GM21526 (cell line): Measurements from ENCODE around the gene FSTL4.

Experiments
- ATAC-seq: cut with Tn5 transposase; IDR thresholded peaks from one replicate; pipeline ENCODE4 v1.9.1; 2021; ENCODE audit warnings: moderate library complexity; ENCODE audit not compliant: unreplicated experiment, low FRiP score

FSTL4 gene

DNA sequence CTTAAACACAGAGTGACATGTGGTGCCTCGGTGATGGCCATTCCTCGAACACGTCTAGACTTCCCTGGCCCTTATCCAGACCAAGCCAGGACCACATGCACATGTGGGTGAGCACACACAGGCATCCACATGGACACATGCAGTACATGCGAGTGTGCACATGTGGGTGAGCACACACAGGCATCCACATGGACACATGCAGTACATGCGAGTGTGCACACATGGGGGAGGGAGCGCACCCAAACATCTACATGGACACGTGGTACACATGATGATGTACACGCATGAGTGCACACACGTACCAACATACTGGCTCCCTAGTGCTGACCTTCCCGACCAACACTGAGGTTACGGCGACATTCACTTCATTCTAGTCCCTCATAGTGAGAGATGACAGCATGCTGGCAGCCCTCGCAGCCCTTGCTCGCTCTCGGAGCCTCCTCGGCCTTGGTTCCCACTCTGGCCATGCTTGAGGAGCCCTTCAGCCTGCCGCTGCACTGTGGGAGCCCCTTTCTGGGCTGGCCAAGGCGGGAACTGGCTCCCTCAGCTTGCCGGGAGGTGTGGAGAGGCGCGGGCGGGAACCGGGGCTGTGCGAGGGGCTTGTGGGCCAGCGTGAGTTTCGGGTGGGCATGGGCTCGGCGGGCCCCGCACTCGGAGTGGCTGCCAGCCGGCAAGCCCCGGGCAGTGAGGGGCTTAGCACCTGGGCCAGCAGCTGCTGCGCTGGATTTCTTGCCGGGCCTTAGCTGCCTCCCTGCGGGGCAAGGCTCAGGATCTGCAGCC lies 373.7 kb downstream of the FSTL4 start:
- no peak for ATAC-seq

DNA sequence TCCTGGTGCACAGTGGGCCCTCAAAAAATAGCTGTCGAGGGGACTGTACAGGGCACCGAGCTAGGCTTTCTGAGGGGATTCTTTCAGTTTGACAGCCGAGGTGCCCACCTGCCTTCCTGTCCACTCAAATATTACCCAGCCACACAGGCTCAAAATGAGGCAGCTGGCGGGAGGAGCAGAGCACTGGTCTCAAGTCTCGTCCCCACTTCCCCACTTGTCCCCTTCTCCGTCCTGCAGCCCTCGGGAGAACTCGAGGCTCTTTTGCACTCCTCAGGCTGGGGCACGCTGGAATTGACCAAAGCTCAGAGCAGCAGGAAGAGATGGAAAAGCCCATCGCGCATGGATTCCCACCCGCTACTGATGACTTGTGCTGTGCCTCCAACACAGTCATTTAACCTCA lies 375.4 kb downstream of the FSTL4 start:
- ATAC-seq = no peak

DNA sequence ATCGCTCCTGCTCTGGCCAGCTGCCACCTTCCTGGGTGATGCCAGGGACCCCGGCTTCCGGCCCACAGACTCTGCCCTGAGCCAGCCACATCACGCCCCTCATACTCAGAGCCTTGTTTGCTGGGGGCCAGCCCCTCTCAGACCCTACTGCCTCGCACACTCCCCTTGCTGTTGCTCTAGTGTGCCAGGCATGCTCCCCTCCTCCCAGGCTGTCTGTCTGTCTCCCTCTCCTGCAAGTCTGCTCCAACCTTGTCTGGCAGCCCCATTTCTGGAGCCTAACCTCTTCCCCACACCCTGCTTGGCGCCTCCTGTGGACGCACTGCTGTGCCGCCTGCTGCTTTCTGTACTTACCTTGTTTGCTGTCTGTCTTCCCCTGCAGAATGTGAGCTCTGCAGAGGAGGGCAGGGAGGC lies 375.8 kb downstream of the FSTL4 start:
- ATAC-seq = no peak

DNA sequence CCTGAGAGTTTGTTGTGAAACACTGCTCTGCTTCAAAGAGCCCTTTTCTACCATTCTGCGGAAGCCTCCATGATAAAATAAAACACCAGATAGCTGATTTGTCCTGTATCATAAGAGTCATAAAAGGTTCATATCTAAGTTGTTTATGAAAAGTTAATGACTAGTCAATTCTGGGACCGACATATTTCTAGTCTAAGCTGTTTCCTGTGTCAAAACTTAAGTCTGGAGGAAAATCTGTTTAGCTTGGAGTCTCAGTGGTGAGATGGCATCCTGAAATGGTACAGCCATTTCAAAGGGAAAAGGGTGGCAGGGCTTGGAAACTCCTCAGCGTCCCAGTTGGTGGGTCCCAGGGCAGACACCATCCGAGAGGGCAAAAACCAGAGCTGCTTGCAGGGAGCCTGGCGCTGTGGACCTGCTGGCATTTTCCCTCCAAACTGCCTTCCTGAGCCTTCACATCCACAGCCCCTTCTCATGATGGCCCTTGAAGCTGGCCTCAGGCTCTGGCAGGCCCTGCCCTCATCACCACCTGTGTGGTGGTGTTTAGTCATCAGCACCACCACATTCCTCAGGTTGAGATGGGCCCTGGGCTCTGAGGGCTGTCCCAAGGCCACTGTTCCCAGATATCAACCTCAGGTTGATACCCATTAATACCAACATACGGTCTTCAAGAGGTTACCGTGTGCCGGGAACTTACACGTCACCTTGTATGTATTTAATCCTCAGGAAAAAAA lies 376.5 kb downstream of the FSTL4 start:
- no peak for ATAC-seq

DNA sequence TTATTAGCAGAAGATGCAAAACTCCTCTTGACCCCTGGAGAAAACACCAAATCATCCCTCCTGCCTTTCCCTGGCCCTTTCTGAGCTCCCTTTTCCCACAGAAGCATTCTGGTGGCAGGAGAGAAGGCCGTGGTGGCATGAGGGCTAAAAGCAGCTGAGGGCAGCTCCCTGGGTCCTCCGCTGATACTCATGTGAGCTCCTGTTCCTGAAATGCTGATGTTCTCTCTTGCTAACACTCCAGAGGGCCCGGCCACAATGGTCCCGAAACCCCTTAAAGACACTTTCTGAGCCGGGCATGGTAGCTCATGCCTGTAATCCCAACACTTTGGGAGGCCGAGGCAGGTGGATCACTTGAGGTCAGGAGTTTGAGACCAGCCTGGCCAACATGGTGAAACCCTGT lies 377.4 kb downstream of the FSTL4 start:
- ATAC-seq = no peak

DNA sequence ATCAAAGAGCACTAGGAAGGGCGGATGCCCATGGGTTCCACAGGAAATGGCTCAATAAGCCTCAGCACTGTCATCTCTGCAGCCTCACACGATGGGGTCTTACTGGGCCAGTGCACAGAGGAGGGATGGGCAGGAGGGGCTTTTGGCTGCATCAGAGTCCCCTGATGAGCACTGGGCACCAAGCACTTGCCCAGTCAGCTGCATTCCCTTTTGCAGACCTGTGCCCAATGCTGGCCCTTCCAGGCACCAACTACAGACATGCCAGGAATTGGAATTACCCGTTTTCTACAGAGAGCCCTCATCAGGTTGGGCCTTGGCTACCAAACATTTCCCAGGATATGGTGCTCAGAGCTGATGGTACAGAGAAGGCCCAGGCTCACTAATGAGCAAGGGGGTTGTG lies 378.1 kb downstream of the FSTL4 start:
- no peak for ATAC-seq

DNA sequence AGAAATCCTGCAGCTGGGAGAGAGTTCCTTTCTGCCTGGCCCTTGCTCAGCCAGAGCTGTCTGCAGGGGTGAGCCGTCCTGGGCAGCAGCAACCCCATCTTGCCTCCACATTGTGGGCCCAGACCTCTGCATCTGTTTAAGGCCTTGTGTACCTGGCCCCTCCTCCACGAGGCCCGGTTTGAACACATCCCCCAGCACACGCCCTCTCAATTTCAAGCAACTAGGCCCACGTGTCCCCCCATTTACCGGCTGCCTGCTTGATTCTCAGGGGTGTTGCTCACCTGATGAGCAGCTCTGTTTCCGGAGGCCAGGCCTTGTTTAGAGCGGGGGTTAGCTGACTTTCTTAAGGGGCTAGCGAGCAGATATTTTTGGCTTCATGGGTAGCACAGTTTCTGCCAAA lies 378.7 kb downstream of the FSTL4 start:
- no peak for ATAC-seq

DNA sequence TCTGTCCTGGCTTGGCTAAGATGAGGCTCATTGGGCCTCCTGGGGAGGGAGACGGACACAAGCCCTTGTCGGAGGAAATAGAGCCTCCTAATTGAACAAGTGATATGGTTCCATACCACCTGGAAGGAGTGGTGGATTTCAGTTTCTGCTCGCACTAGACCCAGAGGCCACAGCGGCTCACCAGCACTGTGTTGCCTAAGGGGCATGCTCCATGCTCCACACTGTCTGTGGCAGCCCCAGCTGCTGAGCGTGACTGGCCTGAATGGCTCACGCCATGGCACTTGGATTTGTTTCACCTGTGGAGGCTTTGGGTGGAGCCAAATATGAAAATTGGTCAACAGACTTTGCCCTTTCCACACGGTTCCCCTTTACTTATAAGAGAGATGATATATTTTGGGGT lies 379.4 kb downstream of the FSTL4 start:
- ATAC-seq = no peak

DNA sequence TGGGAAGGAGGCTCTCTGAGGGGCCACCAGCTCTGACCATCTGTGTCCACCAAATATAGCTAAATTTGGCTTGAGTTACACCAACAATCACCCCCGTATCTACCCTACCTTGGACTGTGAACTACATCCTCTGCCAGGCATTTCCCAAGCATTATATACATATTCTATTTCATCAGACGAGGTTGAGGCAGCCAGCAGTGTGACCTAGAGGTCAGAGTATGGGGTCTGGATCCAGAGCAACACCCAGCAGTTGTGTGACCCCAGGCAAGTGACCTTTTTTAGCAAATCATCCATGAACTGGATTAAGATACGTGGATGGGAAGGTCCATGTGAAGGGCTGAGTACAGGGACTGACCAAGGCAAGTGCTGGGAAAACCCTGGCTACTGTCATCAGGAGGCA lies 379.9 kb downstream of the FSTL4 start:
- no peak for ATAC-seq

DNA sequence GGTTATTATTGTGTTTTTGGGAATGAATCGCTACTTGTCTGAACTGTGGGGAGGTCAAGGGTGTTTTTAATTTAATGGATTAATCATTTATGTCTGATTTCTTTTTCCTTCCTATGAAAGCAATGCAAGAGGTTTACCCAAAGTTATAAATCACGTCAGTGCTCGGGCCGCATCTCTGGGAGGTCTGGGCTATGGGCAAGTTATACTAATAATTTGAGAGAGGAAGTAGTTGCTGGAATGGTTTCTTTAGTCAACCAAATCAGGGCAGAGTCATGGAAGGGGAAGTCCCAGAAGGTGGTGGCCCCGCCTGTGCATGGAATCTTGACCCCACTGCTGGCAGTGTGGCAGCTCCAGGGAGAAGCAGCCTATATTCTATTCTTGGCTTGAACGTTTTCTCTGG lies 380.3 kb downstream of the FSTL4 start:
- no peak for ATAC-seq

DNA sequence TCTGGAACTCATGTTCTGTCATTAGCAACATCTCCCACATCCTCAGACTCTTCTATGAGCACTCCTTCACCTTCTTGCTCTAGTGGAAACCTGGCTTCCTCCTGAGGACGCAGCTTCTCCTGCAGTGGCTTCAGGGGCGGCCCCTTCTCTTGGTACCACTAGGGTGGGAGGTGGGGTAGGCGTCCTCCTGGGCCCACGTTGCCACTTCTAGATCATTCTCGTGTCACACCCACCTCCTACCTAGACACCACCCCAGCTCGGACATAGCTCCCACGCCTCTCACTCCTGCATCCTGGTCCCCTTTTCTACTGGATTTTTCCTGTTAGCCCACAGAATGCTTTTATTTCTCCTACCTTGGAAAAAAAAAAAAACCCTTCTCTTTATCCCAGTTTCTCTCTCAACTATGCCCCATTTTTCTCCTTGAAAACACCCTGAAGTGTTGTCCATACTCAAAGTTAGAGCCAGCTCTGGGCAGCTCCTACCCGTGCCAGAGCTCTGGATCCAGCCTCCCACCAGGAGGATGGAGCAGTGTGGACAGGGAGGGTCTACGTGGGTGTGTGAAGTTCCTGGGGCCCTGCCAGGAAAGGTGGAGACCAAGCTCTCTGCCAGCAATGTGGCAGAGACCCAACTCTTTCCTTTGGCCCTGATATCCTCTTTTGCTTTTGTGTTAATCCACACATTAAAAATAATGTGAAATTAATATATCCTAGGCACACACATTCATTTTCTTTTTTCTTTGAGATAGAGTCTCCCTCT lies 381.3 kb downstream of the FSTL4 start:
- no peak for ATAC-seq

DNA sequence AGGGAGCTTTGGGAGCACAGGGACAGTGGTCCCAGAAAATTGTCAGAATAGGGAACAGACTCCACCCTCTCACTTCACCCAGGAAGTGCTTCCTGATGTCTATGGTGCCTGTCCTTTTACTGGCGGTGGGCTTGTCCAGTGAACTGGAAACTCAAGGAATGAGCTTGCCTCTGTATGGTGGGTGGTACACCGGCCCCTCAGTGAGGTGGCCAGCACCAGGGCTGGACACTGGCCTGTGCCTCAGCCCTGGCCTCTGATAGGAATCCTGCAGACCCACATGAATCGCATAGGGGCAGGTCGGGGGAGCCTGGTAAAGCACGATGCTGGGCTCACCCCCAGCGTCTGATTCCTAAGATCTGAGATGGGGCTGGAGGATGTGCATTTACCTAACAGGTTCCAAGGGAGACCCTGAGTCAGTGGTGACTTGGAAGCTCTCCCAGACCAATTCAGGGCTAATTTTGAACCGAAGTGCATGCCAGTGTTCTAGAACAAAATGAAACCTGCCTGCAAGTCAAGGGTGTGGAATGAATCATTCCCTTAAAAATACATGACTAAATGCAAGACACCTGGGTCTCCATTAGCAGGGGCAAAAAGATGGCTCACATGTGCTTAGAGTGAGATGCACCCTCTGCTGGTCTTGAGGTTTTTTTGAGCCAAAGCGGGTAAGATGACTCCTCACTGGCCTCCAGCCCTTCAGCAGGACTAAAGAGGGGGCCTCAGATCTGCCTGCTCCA lies 382.2 kb downstream of the FSTL4 start:
- ATAC-seq = no peak

DNA sequence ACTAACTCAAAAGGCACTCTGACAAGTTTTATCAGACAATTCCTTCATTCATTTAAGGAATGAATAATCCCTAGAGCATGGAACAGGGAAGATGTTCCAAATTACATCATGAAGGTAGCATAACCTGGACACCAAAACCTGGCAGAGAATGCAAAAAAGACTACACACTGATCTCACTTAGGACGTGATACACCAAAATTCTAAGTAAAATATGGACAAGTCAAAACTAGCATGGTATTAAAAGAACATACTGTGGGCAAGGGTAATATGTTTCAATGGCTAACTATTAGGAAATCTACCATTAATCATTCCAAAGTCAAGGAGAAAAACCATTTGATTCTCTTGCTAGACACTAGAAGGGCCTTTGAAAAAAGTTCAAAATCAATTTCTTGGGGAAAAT lies 384.0 kb downstream of the FSTL4 start:
- no peak for ATAC-seq

DNA sequence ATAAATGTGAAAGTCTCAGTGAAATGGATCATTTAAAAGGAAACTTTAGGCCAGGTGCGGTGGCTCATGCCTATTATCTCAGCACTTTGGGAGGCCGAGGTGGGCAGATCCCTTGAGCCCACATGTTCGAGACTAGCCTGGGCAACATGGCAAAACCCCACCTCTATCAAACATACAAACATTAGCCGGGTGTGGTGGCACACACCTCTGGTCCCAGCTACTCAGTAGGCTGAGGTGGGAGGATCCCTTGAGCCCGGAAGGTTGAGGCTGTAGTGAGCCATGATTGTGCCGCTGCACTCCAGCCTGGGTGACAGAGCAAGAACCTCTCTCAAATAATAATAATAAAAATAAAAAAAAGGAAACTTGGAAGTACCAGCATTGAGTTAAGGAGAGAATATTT lies 384.4 kb downstream of the FSTL4 start:
- no peak for ATAC-seq

DNA sequence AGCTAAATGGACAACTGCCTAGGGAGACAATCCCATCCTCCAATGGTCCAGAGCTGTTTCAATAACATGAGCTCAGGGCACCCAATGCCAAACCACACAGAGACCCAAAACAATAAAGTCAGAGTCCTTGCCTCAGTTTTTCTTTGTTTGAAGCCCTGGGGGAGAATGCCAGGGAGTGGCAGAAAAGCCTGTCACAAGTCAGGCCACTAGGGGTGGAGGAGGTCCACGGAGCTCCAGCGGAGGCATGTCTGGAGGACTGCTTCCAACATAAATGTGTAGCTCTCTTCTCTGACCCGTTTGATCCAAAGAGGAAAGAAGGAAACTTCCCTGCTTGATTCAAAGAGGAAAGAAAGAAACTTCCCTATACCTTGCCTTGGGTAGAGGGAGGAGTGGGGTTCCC lies 385.3 kb downstream of the FSTL4 start:
- no peak for ATAC-seq

DNA sequence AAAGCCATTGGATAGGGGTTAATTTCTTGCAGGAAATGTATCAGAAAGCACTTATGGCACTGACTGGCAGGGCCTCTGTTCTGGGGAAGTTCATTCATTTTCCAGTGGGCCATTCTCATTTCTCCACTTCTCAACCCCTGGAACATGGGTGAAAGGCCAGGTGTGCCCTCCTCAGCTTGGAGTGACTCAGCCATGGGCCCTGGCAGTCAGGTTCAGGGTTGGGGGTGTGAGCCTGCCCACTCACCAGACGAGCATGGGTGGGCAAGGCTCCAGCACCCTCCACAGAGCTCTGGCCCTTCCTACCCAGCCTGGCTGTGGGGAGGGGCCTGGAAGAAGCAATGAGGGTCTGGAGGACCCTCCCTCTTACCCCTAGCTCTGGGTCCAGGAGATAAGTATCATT lies 386.2 kb downstream of the FSTL4 start:
- no peak for ATAC-seq

DNA sequence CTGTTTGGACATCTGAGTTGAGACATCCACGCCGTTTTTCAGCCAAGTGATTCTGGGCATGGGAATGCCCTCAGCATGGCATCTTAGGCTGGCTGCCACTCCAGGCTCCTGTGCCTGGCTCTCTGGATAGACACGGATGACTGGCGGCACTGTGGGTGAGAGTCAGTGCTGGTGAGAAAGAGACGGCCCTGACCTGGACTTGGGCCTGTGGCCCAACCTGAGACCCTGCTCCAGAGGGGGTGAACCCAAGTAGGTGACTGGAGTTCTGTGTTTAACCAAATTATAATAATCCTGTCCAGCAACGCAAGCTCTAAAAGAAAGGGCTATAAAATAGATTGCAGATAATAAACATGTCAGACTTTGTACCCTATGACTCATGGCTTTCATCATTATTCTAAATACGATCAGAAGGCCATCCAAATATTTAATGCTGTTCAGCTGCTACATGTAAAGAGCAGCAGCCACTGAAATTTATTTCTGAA lies 386.6 kb downstream of the FSTL4 start:
- ATAC-seq = no peak

DNA sequence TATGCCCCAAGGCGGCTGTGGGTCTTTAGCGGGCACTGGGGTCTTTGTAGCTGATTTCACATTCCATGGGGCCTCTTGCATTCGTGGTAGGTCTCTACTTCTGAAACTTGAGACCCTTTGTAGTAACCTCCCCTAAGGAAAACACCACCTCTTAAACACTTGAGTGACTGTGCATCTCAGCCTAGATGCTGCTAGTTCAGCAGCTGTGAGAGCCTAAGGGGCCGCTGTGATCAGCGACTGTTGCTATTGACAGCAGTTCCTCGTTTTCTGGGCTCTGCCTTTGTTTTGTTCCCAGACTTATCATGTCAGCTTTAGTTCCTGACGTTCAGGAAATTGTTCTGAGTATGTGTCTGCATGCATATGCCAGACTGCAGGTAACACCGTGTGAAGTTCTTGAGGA lies 389.4 kb downstream of the FSTL4 start:
- ATAC-seq = no peak

DNA sequence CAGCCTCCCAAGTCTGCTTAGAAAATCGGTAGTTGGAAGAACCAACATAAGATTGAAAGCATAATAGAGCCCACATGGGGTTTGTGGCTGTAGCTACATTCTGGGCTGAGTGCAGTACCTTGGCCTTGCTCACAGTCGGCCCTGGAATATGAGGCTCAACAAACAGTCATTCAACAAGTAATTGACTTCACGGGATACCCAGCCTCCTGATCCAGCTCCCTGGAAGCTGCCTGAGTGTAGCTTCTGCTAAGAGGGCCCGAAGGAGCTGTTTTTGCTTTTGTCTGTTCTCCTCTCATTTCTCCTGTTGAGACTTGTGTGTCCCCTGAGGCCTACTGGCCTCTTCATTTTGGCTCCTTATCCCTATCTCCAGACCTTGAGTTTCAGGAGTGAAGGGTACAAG lies 389.8 kb downstream of the FSTL4 start:
- no peak for ATAC-seq

DNA sequence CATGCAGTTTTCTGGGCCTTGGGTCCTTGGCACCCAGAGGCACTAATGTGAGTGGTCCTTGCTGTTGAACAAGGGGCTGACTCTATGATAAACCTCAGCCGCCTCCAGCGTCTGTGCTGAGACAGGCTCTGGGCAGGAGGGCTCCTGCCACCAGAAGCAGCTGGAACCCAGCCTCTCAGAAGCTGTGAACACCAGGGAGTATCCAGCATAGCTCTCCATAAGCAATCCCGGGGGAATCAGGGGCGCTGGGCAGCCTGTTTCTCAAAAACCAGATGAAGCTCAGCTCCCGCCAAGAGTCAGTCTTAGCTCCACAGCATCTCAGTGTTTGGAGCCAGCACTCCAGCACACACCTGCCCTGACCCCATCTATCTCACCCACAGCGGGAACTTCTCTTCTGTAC lies 390.3 kb downstream of the FSTL4 start:
- no peak for ATAC-seq
